Hepatocyte (in vitro differentiated cells): ENCODE results near the gene NUAK2. TPM values are rescaled to one million over a fixed set of nuclear protein-coding genes. Genes with fewer than 3 reads are reported as not detected.

Experiments used
- DNase-seq: peaks from one replicate; pipeline ENCODE4 v3.0.0-alpha.2; 2016; ENCODE audit warnings: low spot score
- H2AFZ ChIP-seq: fragments of 200-600 bp; sonication (generic); 2 replicates; pipeline ENCODE4 v1.6.0; 2016; ENCODE audit warnings: antibody characterized with exemption, mild to moderate bottlenecking
- H3K27ac ChIP-seq: fragments of 200-600 bp; sonication (generic); 2 replicates; pipeline ENCODE4 v1.5.1; 2016; ENCODE audit warnings: mild to moderate bottlenecking
- H3K27me3 ChIP-seq: fragments of 200-600 bp; sonication (generic); 2 replicates; pipeline ENCODE4 v1.6.1; 2016
- H3K36me3 ChIP-seq: fragments of 200-600 bp; sonication (generic); replicated peaks from 2 replicates; pipeline ENCODE4 v1.5.1; 2016; ENCODE audit warnings: low read depth; ENCODE audit not compliant: insufficient read depth
- H3K4me1 ChIP-seq: fragments of 200-600 bp; sonication (generic); 2 replicates; pipeline ENCODE4 v1.5.1; 2016; ENCODE audit warnings: mild to moderate bottlenecking, moderate library complexity; ENCODE audit not compliant: insufficient read depth
- H3K4me2 ChIP-seq: fragments of 200-600 bp; sonication (generic); 2 replicates; pipeline ENCODE4 v1.6.0; 2016
- H3K4me3 ChIP-seq: fragments of 200-600 bp; sonication (generic); 2 replicates; pipeline ENCODE4 v1.5.1; 2016; ENCODE audit warnings: mild to moderate bottlenecking
- H3K79me2 ChIP-seq: fragments of 200-600 bp; sonication (generic); 2 replicates; pipeline ENCODE4 v1.6.0; 2017; ENCODE audit warnings: mild to moderate bottlenecking
- H3K9me2 ChIP-seq: fragments of 200-600 bp; sonication (generic); replicated peaks from 2 replicates; pipeline ENCODE4 v1.6.0; 2017; ENCODE audit warnings: mild to moderate bottlenecking; ENCODE audit not compliant: insufficient read depth
- H3K9me3 ChIP-seq: fragments of 200-600 bp; sonication (generic); 2 replicates; pipeline ENCODE4 v1.5.1; 2016; ENCODE audit warnings: low read depth, mild to moderate bottlenecking
- H4K20me1 ChIP-seq: fragments of 200-600 bp; sonication (generic); 2 replicates; pipeline ENCODE4 v1.6.0; 2016; ENCODE audit warnings: mild to moderate bottlenecking; ENCODE audit not compliant: insufficient read depth, poor library complexity, severe bottlenecking
- EZH2 ChIP-seq: fragments of 200-600 bp; sonication (generic); IDR thresholded peaks from 2 replicates; pipeline ENCODE4 v1.6.1; 2016; ENCODE audit warnings: antibody characterized with exemption, mild to moderate bottlenecking, borderline replicate concordance
- EZH2phosphoT487 ChIP-seq: fragments of 200-600 bp; sonication (generic); IDR thresholded peaks from one replicate; pipeline ENCODE4 v1.6.1; 2018; ENCODE audit warnings: antibody characterized with exemption, mild to moderate bottlenecking, low read depth, moderate library complexity; ENCODE audit not compliant: unreplicated experiment, severe bottlenecking
- WGBS: methylation state at CpG from one replicate; pipeline ENCODE4 v1.1.6; 2016; ENCODE audit warnings: low lambda C conversion rate; ENCODE audit errors: missing lambda C conversion rate; 5-methylcytosine and 5-hydroxymethylcytosine counted together
- polyA plus RNA-seq: library from polyadenylated mRNA; unstranded; fragments of >200 nt; fragmentation: Nextera tagmentation; extraction: Ambion mirVana; gene quantifications from 2 replicates; pipeline ENCODE4 v1.2.1, GENCODE V29; 2016
- total RNA-seq: library from RNA; depleted of rRNA; stranded (reverse); fragments of >200 nt; gene quantifications from 2 replicates; pipeline ENCODE4 v1.2.3, GENCODE V29; 2014
- TF ChIP-seq, protein P1 (sequence below): fragments of 200-600 bp; sonication (generic); IDR thresholded peaks from 2 replicates; pipeline ENCODE4 v1.5.1; 2016; ENCODE audit warnings: antibody characterized with exemption, mild to moderate bottlenecking; ENCODE audit not compliant: poor library complexity

NUAK2 gene
- total and polyA plus RNA-seq, 2 experiments from 2014 or later = 13.4 to 20.7 TPM

GRCh38 chr1:205267306-205267902, 54.1 kb downstream of the NUAK2 start:
- Histone ChIP-seq H3K36me3 (no peaks in the 10 kb centered on the region), H4K20me1 (no peaks in the 10 kb centered on the region), H3K27me3 (no peaks in the 10 kb centered on the region), H3K4me1 (no peaks in the 10 kb centered on the region), H3K4me2 (no peak overlapping the region), H3K27ac (no peak overlapping the region), H2AFZ (no peak overlapping the region), H3K79me2 (no peaks in the 10 kb centered on the region), H3K4me3 (no peak overlapping the region), H3K9me2 (no peaks in the 10 kb centered on the region), H3K9me3 (no peaks in the 10 kb centered on the region)
- WGBS = 88% methylated on average over 8 of the region's 8 CpGs
- no peak for TF ChIP-seq EZH2
- no peak for TF ChIP-seq EZH2phosphoT487
- TF ChIP-seq, protein P1, sequence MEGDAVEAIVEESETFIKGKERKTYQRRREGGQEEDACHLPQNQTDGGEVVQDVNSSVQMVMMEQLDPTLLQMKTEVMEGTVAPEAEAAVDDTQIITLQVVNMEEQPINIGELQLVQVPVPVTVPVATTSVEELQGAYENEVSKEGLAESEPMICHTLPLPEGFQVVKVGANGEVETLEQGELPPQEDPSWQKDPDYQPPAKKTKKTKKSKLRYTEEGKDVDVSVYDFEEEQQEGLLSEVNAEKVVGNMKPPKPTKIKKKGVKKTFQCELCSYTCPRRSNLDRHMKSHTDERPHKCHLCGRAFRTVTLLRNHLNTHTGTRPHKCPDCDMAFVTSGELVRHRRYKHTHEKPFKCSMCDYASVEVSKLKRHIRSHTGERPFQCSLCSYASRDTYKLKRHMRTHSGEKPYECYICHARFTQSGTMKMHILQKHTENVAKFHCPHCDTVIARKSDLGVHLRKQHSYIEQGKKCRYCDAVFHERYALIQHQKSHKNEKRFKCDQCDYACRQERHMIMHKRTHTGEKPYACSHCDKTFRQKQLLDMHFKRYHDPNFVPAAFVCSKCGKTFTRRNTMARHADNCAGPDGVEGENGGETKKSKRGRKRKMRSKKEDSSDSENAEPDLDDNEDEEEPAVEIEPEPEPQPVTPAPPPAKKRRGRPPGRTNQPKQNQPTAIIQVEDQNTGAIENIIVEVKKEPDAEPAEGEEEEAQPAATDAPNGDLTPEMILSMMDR = no peak
- no peak for DNase-seq

- Histone ChIP-seq H3K27me3 (no peaks in the 10 kb centered on the region), H3K4me2 (no peak overlapping the region), H3K9me3 (no peaks in the 10 kb centered on the region), H3K27ac (no peak overlapping the region), H3K9me2 (no peaks in the 10 kb centered on the region), H3K79me2 (no peaks in the 10 kb centered on the region), H3K36me3 (no peaks in the 10 kb centered on the region), H3K4me1 (peaks cover 4% of the 10 kb centered on the region), H2AFZ (no peak overlapping the region), H3K4me3 (no peak overlapping the region), H4K20me1 (no peaks in the 10 kb centered on the region)
- WGBS = 87% methylated on average over 10 of the region's 10 CpGs
- DNase-seq = no peak
- TF ChIP-seq EZH2phosphoT487 = no peak
- TF ChIP-seq, protein P1 = no peak
These were observed 54.8 kb downstream of the NUAK2 start for GRCh38 chr1:205266611-205267305.

GRCh38 chr1:205263580-205264190, 57.9 kb downstream of the NUAK2 start:
- no peak overlapping the region for H3K27ac ChIP-seq
- H3K4me1 ChIP-seq = peaks cover 10% of the 10 kb centered on the region
- H3K4me2 ChIP-seq = no peak overlapping the region
- no peaks in the 10 kb centered on the region for H3K27me3 ChIP-seq
- no peaks in the 10 kb centered on the region for H3K9me2 ChIP-seq
- TF ChIP-seq EZH2 (no peak), EZH2phosphoT487 (no peak)
- TF ChIP-seq, protein P1 = no peak
- no peaks in the 10 kb centered on the region for H3K36me3 ChIP-seq
- H3K4me3 ChIP-seq = no peak overlapping the region
- H2AFZ ChIP-seq = no peak overlapping the region
- H3K79me2 ChIP-seq = no peaks in the 10 kb centered on the region
- 80% methylated on average over 2 of the region's 2 CpGs for WGBS
- no peak for DNase-seq
- no peaks in the 10 kb centered on the region for H3K9me3 ChIP-seq
- H4K20me1 ChIP-seq = no peaks in the 10 kb centered on the region
